NCI-H2227 (cell line): ENCODE measurements around the gene MINDY4B.

Experiments used
- DNase-seq: peaks from one replicate; lab custom pipeline; 2025; ENCODE audit not compliant: unreplicated experiment; lab: John Stamatoyannopoulos, UW

The MINDY4B gene

GRCh38 chr3:150848864-150849263 lies 56.4 kb downstream of the MINDY4B start:
- DNase-seq: no peak

DNA sequence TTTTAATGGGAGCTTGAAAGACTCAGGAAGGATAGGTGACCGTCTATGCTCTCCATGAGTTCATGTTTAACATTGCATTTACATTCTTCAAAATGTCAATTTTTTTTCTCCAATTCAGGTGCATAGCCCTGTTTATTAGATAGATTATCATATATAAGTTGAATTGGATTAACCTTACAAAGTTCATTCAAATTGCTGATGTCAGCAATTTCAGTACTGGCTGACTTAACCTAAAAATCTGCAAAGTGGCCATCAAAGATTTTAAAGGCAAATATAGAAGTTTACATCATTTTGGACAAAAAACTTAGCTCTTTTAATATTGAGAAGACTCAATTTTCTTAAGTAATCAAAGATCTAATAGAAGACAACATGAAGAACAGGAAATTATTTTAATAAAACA lies 57.8 kb downstream of the MINDY4B start:
- no peak for DNase-seq

- DNase-seq: no peak
Measured at GRCh38 chr3:150844484-150844883, 60.8 kb downstream of the MINDY4B start.

DNA sequence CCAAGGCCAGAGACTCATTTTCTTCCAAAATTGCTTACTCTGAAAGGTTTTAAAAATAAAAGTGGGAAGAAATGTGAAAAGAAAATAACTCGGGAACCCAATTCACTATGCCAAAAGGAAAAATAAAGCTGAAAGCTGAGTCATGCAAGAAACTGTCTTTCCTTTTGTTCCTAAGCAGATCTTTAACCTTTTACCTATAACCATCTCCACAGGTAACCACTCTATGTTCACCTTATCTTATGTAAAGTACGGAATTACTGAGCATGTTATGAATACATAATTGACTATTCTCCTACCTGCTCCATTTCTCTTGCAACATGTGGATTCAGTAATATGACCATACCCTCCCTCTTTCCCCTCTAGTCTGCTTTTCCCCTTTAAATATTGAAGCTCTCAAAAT lies 62.0 kb downstream of the MINDY4B start:
- no peak for DNase-seq

DNA sequence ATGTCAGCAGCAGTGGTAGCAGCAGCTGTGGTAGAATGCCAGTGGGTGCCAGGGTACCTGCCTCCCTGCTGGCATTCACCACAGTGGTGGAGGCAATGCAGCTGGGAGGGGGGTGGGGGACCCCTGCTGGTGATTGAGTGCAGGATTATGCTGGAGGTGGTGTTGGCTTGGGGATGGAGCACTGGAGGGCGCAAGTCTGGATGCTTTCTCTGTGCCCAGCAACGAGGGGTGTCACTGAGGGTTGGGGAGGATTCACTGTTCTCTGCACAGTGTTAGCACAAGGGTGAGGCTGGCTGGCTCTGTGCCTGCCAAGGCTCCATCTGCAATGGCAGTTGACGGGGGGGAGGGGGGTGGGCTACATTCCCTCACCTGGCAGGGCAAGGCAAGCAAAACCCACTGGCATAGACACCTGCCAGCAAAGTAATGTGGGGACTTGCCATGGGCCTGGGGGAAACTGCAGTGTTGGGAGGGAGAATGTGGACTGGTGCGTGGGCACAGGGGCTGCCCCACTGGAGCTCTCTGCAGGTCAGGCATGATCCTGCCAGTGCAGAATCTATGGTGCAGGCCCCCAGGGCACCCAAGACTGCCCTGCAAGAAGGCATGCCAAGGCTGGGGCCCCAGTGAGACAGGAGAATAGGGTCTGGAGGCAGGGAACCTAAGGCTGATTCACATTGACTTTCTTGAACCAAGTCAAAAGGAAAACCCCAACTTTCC lies 64.3 kb downstream of the MINDY4B start:
- no peak for DNase-seq

- no peak for DNase-seq
Measured at GRCh38 chr3:150830745-150831144, 74.5 kb downstream of the MINDY4B start.

GRCh38 chr3:150830094-150830681 lies 75.1 kb downstream of the MINDY4B start:
- no peak for DNase-seq

DNA sequence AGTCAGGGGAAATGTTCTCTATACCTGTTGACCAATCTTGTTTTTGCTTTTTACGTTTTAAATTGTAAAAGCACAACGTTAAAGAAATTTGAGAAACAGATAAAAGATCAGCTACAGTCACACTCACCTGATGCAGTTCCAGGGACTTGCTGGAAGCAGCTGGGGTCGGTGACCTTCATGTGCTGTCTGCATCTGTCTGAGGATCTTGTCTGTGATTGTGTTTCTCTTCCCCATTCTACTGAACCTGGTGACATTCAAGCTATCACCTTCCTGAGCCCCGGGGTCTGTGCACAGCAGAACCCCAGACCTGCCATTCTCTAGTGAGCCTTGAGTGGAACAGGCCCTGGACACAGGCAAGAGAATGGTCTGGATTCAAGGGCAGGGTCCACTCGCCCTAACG lies 75.8 kb downstream of the MINDY4B start:
- DNase-seq: no peak

GRCh38 chr3:150828997-150829396 lies 76.2 kb downstream of the MINDY4B start:
- no peak for DNase-seq

DNA sequence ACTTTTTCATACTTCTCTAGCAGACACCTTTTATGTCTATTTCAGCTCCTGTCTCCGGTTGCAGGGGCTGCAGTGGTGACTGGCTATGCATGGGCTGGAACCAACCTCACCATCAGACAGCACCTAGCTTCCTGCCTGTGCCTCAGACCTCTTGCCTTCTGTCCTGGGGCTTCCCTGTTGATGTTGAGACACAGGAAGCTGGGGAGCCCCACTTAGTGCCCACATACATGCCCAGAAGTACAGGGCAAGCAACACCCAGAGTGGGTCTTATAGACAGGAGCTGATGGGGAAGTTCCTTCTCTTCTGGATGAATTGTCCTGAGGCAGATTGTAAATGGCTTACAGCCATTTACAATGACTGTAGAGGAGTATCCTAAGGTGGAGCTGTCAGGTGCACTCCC lies 77.0 kb downstream of the MINDY4B start:
- no peak for DNase-seq

DNA sequence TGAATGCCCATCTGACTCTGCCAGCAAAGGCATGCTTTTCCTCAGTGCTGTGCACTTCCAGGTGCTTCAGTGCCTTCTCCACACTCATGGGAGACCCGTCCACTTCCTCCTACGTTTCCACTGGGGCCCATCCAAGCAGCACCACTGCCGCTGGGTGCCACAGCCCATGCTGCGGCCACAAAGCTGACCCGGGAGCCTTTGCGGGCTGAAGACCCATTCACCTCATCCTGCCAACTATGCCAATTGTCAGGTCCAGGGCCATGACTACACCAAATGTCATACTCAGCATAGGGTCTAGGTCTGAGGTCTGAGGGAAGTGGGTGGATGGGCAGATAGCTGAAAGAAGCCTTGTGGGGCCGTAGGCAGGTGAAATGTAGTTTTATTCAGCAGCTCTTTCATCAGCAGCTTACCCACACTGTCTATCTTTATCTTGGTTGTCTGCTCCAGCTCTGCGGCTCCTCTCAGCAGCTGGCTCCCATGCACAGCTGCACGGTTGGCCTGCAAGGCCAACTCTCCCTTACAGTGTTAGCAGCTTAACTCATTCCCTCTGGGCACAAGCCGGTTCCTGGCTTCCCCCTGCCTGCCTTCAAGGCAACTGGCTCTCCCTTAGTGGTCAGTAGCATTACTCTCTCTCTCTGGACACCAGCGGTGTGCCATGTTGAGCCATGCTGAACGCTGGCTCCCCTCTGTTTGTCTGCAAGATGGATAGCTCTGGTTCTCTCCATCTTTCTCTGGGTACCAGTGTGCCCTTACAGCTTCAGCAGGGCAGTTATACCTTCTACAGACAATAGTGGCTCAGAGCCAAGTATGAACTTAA lies 78.6 kb downstream of the MINDY4B start:
- DNase-seq: no peak

DNA sequence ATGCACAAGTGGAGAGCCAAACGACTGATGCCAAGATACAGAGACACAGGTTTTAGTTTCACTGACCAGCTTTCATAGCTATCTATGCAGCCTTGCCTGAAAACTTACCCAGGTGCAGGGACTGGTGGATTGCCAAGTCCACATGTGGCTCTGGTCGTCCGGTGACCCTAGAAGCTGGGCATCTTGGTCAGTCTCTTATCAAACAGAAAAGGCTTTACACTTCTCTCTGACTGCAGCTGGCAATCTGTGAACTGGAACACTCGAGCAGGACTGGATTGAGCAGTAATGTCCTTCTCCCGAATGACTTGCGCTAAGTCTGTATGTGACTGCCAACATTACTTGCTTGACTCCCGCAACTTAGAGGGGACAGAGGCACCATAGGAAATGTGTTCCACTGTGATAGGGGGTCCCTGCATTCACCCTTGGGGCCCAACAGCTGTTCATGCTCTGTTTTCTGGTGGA lies 79.3 kb downstream of the MINDY4B start:
- DNase-seq: no peak

DNA sequence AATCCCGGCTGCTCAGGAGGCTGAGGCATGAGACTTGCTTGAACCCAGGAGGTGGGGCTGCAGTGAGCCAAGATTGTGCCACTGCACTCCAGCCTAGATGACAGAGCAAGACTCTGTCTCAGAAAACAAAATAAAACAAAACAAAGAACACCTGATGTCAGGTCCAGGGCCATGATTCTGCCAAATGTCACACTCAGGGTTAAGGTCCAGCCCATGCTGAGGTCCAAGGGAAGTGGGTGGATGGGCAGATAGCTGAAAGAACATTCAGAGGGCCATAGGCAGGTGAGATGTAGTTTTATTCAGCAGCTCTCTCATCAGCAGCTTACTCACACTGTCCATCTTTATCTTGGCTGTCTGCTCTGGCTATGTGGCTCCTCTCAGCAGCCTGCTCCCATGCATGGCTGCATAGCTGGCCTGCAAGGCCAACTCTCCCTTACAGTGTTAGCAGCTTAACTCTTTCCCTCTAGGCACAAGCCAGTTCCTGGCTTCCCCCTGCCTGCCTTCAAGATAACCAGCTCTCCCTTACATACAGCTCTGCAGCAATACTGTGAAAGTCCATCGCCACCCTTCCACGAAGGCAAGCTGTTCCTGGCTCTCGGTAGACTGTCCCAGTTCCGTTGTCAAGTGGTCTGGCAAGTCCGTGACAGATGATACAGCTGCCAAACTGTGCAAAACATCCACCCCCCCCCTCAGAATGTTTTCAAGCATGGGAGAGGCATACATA lies 79.9 kb downstream of the MINDY4B start:
- DNase-seq: no peak

DNA sequence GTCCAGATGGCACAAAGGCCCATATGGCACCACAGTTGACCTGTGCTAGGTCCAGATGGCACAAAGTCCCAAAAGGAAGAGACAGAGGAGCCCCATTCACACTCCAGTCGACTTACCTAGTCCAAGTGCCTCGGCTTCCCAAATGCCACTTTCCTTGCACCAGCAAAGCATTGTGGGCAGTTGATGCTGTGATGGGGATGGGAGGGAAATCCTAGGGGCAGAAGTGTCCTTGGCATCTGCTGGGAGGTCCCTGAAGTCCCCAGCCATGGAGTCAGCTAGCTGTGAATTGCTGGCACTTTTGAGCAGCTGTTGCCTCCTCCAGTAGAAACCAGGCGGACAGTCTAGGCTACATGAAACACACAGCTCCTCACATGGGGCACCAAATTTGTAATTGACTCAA lies 82.0 kb downstream of the MINDY4B start:
- DNase-seq: no peak

DNA sequence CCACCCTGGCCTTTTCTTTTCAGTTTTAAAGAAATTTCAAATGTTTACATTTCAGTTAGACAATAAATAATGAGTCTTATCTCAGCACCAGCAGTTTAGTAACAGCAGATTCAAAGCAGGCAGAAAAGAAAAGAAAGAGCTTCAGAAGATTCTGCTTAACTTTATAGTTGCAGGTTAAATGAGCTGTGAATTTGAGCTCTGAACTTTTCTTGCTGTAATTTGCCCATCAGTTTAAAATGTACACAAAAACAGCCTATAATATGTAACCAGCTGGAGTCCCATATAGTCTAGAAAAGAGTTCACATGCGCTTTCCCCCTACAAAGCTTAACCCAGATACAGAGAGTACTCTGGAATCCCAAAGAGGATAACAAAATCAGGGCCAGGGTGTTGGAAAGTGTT lies 82.6 kb downstream of the MINDY4B start:
- no peak for DNase-seq
